Caco-2 (cell line): ENCODE measurements around the gene HES4. TPM values are rescaled to one million over a fixed set of nuclear protein-coding genes. Genes with fewer than 3 reads are reported as not detected.

Source experiments
- BruUV-seq: library from RNA; stranded (reverse); fragments of 400-500 nt; replicated peaks from 2 replicates; lab custom pipeline; 2021; lab: Mats Ljungman, UMichigan
- CTCF ChIA-PET: fragments of 300-600 bp; sonication (Branson Sonifier 250); formaldehyde crosslinking; loops from one replicate; lab custom pipeline; 2022; ENCODE audit warnings: antibody characterized with exemption; lab: Charles Lee
- POLR2A ChIA-PET: fragments of 300-600 bp; sonication (Branson Sonifier 250); formaldehyde crosslinking; loops from one replicate; lab custom pipeline; 2022; ENCODE audit warnings: antibody characterized with exemption; lab: Charles Lee
- DNase-seq, 2 experiments: peaks; one replicate each; pipeline versions ENCODE4 v3.0.0 to v3.0.0-alpha.2; 2020 to 2022
- H3K27me3 ChIP-seq: replicated peaks from 2 replicates; pipeline ENCODE4 v1.6.0; 2011; ENCODE audit warnings: low read length; ENCODE audit not compliant: control insufficient read depth, insufficient read depth
- H3K36me3 ChIP-seq: 2 replicates; pipeline ENCODE4 v1.5.1; 2011; ENCODE audit warnings: low read length; ENCODE audit not compliant: control insufficient read depth, insufficient read depth
- H3K4me1 ChIP-seq: fragments of 250-450 bp; sonication (Bioruptor Pico); 2 replicates; pipeline ENCODE4 v1.5.1; 2020; ENCODE audit warnings: mild to moderate bottlenecking
- H3K4me3 ChIP-seq: 2 replicates; pipeline ENCODE4 v1.5.1; 2011; ENCODE audit warnings: low read depth, mild to moderate bottlenecking, control low read depth, low read length
- H3K9me3 ChIP-seq: fragments of 250-450 bp; sonication (Bioruptor Pico); 2 replicates; pipeline ENCODE4 v1.5.1; 2020; ENCODE audit warnings: mild to moderate bottlenecking, moderate library complexity
- H3K27ac Mint-ChIP-seq: one replicate; pipeline ENCODE4 v1.8.0; 2022; ENCODE audit warnings: mixed read lengths; ENCODE audit not compliant: unreplicated experiment
- H3K27me3 Mint-ChIP-seq: one replicate; pipeline ENCODE4 v1.8.0; 2022; ENCODE audit warnings: mixed read lengths; ENCODE audit not compliant: insufficient read depth, unreplicated experiment
- H3K36me3 Mint-ChIP-seq: one replicate; pipeline ENCODE4 v1.8.0; 2022; ENCODE audit warnings: mild to moderate bottlenecking, mixed read lengths; ENCODE audit not compliant: insufficient read depth, unreplicated experiment
- H3K4me1 Mint-ChIP-seq: one replicate; pipeline ENCODE4 v1.8.0; 2022; ENCODE audit warnings: low read depth, mixed read lengths; ENCODE audit not compliant: unreplicated experiment
- H3K4me3 Mint-ChIP-seq: one replicate; pipeline ENCODE4 v1.8.0; 2022; ENCODE audit warnings: mild to moderate bottlenecking, moderate library complexity, mixed read lengths; ENCODE audit not compliant: unreplicated experiment
- H3K9me3 Mint-ChIP-seq: one replicate; pipeline ENCODE4 v1.8.0; 2022; ENCODE audit warnings: mixed read lengths; ENCODE audit not compliant: unreplicated experiment
- intact Hi-C: fragments of 100-400 bp; cut with micrococcal nuclease; formaldehyde crosslinking; loops from one replicate; pipeline ENCODE4 v1.10.0; 2022; ENCODE audit not compliant: unreplicated experiment
- total RNA-seq: library from RNA; stranded (reverse); gene quantifications from 2 replicates; pipeline ENCODE4 v1.2.3, GENCODE V29; 2022
- TF ChIP-seq, protein P1 (sequence below), 2 experiments: fragments of 200-600 bp in 1 of 2; IDR thresholded peaks; 1 replicate in 1 of 2; 2 replicates in 1 of 2; pipeline versions ENCODE4 v1.5.1 to v1.8.0; 2011 to 2022; ENCODE audit warnings: antibody characterized with exemption in 1 of 2, control low read depth in 1 of 2, inconsistent platforms in 1 of 2, low read depth in 1 of 2, low read length in 1 of 2, mild to moderate bottlenecking in 1 of 2, moderate library complexity in 1 of 2; ENCODE audit not compliant: insufficient read depth in 1 of 2, severe bottlenecking in 1 of 2, unreplicated experiment in 1 of 2

The HES4 gene
- total RNA-seq, 1 experiment from 2014 or later, result 53.8 TPM

DNA sequence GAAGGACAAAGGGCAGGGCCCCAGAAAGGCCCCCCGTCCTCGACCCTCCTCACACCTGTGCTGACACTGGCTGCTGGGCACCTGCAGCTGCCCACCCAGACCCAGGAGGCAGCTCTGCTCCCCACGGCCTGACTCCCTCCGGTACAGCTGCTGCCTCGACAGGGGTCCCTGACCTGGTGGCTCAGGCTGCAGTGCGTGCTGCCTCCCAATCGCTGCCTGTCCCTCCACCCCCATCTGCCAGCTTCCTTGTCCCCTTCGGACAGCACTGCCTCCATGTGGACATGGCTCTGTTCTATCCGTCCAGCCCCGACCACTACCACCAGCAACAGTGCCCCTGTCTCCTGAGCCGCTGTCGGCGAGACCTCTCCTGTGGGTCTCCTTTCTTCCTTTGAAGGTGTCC lies 45.0 kb downstream of the HES4 start:
- no peak overlapping the region for H3K27ac Mint-ChIP-seq
- peaks cover 15% of the 10 kb centered on the region for H3K4me1 Mint-ChIP-seq
- POLR2A ChIA-PET, result no interaction called here
- no peak for DNase-seq
- CTCF ChIA-PET, result no interaction called here
- intact Hi-C loops, result no loop called here
- Histone ChIP-seq H3K4me3 (no peak overlapping the region), H3K4me1 (no peaks in the 10 kb centered on the region), H3K36me3 (no peaks in the 10 kb centered on the region; the same call in 1 of the 2 replicates), H3K27me3 (no peaks in the 10 kb centered on the region), H3K9me3 (no peaks in the 10 kb centered on the region)
- BruUV-seq, result no TSS peak
- TF ChIP-seq, protein P1, sequence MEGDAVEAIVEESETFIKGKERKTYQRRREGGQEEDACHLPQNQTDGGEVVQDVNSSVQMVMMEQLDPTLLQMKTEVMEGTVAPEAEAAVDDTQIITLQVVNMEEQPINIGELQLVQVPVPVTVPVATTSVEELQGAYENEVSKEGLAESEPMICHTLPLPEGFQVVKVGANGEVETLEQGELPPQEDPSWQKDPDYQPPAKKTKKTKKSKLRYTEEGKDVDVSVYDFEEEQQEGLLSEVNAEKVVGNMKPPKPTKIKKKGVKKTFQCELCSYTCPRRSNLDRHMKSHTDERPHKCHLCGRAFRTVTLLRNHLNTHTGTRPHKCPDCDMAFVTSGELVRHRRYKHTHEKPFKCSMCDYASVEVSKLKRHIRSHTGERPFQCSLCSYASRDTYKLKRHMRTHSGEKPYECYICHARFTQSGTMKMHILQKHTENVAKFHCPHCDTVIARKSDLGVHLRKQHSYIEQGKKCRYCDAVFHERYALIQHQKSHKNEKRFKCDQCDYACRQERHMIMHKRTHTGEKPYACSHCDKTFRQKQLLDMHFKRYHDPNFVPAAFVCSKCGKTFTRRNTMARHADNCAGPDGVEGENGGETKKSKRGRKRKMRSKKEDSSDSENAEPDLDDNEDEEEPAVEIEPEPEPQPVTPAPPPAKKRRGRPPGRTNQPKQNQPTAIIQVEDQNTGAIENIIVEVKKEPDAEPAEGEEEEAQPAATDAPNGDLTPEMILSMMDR (IDR thresholded peaks at IDR 0.05; ENCODE audit: insufficient read depth in 1 of 2, low read depth in 1 of 2, low read length in 1 of 2, severe bottlenecking in 1 of 2, unreplicated experiment in 1 of 2), result no peak
- H3K36me3 Mint-ChIP-seq, result peaks cover 51% of the 10 kb centered on the region
- H3K4me3 Mint-ChIP-seq, result no peak overlapping the region
- no peaks in the 10 kb centered on the region for H3K9me3 Mint-ChIP-seq
- H3K27me3 Mint-ChIP-seq, result no peaks in the 10 kb centered on the region

DNA sequence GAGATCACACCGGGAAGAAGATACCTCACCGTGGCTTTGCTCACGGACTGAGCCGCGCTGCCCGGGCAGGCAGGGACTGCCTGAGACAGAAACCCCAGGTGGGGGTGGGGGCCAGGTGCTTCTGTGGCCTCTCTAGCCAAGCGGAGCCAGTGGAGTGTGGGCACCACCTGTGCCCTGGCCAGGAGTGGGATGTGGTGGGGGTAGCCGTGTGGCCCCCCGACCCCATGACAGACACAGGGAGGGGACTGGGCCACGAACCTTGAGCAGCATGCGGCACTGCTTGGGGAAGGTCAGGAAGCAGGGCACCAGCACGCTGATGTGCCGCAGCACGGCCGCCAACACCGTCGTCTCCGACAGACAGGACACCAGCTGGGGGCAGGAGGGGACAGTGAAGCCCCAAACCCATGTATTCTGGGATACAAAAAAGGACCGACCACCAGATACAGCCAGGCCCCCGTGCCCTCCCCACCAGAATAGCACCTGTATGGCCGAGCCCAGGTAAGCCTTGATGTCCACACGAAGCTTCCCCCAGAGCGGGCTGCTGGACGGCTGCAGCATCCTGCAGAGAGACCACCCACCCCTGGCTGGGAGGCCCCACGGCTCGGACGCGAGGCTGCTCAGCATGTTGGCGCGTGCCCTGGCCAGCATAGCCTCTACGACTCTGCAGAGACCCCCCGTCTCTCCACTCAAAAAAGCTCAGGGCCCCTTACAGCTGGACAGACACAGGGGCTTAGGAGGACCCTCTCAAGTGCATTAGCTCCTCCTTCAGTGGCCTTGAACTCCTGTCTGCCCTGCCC lies 46.2 kb downstream of the HES4 start:
- no peak overlapping the region for H3K4me3 ChIP-seq
- POLR2A ChIA-PET, result no interaction called here
- CTCF ChIA-PET, result interaction anchor here (0.6 kb wide), 2 partner anchors 10 to 320 kb away, joined by 6 to 7 read pairs; partner anchors contain the start of gene UBE2J2
- peaks cover 61% of the 10 kb centered on the region for H3K36me3 Mint-ChIP-seq
- peaks cover 15% of the 10 kb centered on the region for H3K4me1 Mint-ChIP-seq
- H3K27me3 Mint-ChIP-seq, result no peaks in the 10 kb centered on the region
- no peaks in the 10 kb centered on the region for H3K9me3 ChIP-seq
- intact Hi-C loops, result no loop called here
- H3K36me3 ChIP-seq, result no peaks in the 10 kb centered on the region; the same call in 1 of the 2 replicates
- H3K4me3 Mint-ChIP-seq, result no peak overlapping the region
- TF ChIP-seq, protein P1 (IDR thresholded peaks at IDR 0.05; ENCODE audit: insufficient read depth in 1 of 2, low read depth in 1 of 2, low read length in 1 of 2, severe bottlenecking in 1 of 2, unreplicated experiment in 1 of 2), result no peak
- no TSS peak for BruUV-seq
- H3K27me3 ChIP-seq, result no peaks in the 10 kb centered on the region
- no peaks in the 10 kb centered on the region for H3K9me3 Mint-ChIP-seq
- DNase-seq, result no peak
- H3K4me1 ChIP-seq, result no peaks in the 10 kb centered on the region
- H3K27ac Mint-ChIP-seq, result no peak overlapping the region

DNA sequence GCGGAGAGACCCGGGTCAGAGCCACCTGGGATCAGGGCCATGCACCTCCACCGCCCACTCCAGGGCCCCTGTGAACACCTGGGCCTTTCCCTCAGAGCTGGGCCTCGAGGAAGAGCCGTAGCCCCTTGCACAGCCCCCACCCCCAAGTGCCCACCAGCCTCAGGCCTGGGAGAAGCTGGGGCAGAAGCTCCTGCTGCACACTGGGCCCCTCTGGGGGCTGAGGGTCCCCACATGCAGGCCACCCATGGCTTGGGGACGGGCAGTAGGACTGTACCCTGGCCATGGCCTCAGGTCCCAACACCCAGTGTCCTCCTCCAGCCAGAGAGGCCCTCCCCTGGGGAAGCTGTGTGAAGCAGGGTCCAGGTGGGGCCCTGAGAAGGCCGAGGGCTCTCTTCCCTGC lies 47.3 kb downstream of the HES4 start:
- H3K4me3 Mint-ChIP-seq, result no peak overlapping the region
- POLR2A ChIA-PET, result no interaction called here
- H3K9me3 Mint-ChIP-seq, result no peaks in the 10 kb centered on the region
- H3K27me3 Mint-ChIP-seq, result no peaks in the 10 kb centered on the region
- intact Hi-C loops, result no loop called here
- no peaks in the 10 kb centered on the region for H3K27me3 ChIP-seq
- TF ChIP-seq, protein P1 (IDR thresholded peaks at IDR 0.05; ENCODE audit: insufficient read depth in 1 of 2, low read depth in 1 of 2, low read length in 1 of 2, severe bottlenecking in 1 of 2, unreplicated experiment in 1 of 2), result no peak
- no peaks in the 10 kb centered on the region for H3K4me1 ChIP-seq
- H3K36me3 ChIP-seq, result no peaks in the 10 kb centered on the region; the same call in 1 of the 2 replicates
- BruUV-seq, result no TSS peak
- no peak overlapping the region for H3K4me3 ChIP-seq
- H3K4me1 Mint-ChIP-seq, result peaks cover 4% of the 10 kb centered on the region
- H3K27ac Mint-ChIP-seq, result no peak overlapping the region
- CTCF ChIA-PET, result no interaction called here
- no peaks in the 10 kb centered on the region for H3K9me3 ChIP-seq
- H3K36me3 Mint-ChIP-seq, result peaks cover 51% of the 10 kb centered on the region
- DNase-seq, result no peak
